ENCODE results near the gene FAAP24.

- TF ChIP-seq POLR2AphosphoS5 (IDR thresholded peaks at IDR 0.05; ENCODE audit: low read depth, low read length) = no peak
- no peak for TF ChIP-seq POLR2A (IDR thresholded peaks at IDR 0.05; ENCODE audit: low read depth, low read length)
- no peak for TF ChIP-seq SPI1 (IDR thresholded peaks at IDR 0.05; ENCODE audit: low read depth, low read length)
- TF ChIP-seq TAF1 (IDR thresholded peaks at IDR 0.05; ENCODE audit: low read depth, low read length) = no peak
These were observed 4.3 kb downstream of the FAAP24 start for GRCh38 chr19:32976223-32976805.
